Coronary artery (tissue), 2 donors: ENCODE results near the gene OSCP1.

Experiments
- DNase-seq: peaks from one replicate; pipeline ENCODE4 v3.0.0-alpha.2; 2017; ENCODE audit warnings: low spot score
- H3K27ac ChIP-seq, 2 donors: fragments of 200-600 bp; sonication (generic); one replicate each; pipeline ENCODE4 v1.5.1; 2016 to 2019
- H3K4me3 ChIP-seq: fragments of 200-600 bp; sonication (generic); 2 replicates; pipeline ENCODE4 v1.5.1; 2016; ENCODE audit warnings: mild to moderate bottlenecking, moderate library complexity
- CTCF ChIP-seq: fragments of 200-600 bp; sonication (generic); IDR thresholded peaks from one replicate; pipeline ENCODE4 v1.5.1; 2019; ENCODE audit warnings: antibody characterized with exemption

The OSCP1 gene

GRCh38 chr1:36397083-36397377 is 53.2 kb downstream of the OSCP1 start:
- H3K4me3 ChIP-seq = peak overlapping the region; percentile 79
- TF ChIP-seq CTCF = no peak
- DNase-seq = no peak
- H3K27ac ChIP-seq = peak overlapping the region; percentile 91 to 92

- no peak for DNase-seq
- peak overlapping the region in 1 of 2 donors; percentile 92 for H3K27ac ChIP-seq
- peak overlapping the region; percentile 79 for H3K4me3 ChIP-seq
- no peak for TF ChIP-seq CTCF
Observed at GRCh38 chr1:36396359-36396758, 53.9 kb downstream of the OSCP1 start.

- TF ChIP-seq CTCF = no peak
Observed at GRCh38 chr1:36393686-36394085, 56.6 kb downstream of the OSCP1 start.

GRCh38 chr1:36392836-36393235 is 57.4 kb downstream of the OSCP1 start:
- TF ChIP-seq CTCF = no peak
- H3K4me3 ChIP-seq = no peak overlapping the region
- H3K27ac ChIP-seq = no peak overlapping the region
- no peak for DNase-seq

More at GRCh38 chr1:36393686-36394085, 56.6 kb downstream of the OSCP1 start:
- Histone ChIP-seq H3K27ac (no peak overlapping the region), H3K4me3 (no peak overlapping the region)
- DNase-seq = no peak

DNA sequence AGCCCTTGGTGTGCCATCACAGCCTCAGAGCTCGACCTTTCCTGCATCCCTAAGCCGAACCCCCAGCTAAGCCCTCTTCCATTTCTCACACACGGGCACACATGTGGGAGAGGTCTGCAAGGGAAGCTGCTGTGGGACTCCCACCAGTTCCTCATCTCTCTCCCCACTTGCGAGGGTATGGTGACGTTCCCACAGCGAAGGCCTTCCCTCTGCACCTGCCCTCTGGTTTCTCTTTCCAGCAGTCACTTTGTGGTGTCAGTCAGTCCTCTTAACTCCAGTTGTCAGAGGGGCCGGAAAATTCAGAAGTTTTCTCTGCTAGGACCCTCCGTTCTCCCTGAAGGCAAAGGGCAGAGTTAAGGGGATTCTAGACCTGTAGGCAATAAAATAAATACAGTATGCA is 59.0 kb downstream of the OSCP1 start:
- TF ChIP-seq CTCF = no peak
- Histone ChIP-seq H3K27ac (no peak overlapping the region), H3K4me3 (no peak overlapping the region)
- DNase-seq = no peak

GRCh38 chr1:36390411-36390810 is 59.8 kb downstream of the OSCP1 start:
- H3K27ac ChIP-seq = peak overlapping the region in 1 of 2 donors; percentile 100
- TF ChIP-seq CTCF = no peak
- H3K4me3 ChIP-seq = no peak overlapping the region
- DNase-seq = no peak

GRCh38 chr1:36389999-36390398 is 60.3 kb downstream of the OSCP1 start:
- Histone ChIP-seq H3K27ac (peak overlapping the region; percentile 51 to 100), H3K4me3 (no peak overlapping the region)
- no peak for DNase-seq
- no peak for TF ChIP-seq CTCF
